ENCODE measurements around the gene RPL22. TPM values are rescaled to one million over a fixed set of nuclear protein-coding genes. Genes with fewer than 3 reads are reported as not detected.

Gene RPL22
- total and polyA plus RNA-seq, 2 of the 8 experiments (the other 6 are each of a cell fraction or from before 2014, with no cell fraction given) = 133 to 521 TPM

DNA sequence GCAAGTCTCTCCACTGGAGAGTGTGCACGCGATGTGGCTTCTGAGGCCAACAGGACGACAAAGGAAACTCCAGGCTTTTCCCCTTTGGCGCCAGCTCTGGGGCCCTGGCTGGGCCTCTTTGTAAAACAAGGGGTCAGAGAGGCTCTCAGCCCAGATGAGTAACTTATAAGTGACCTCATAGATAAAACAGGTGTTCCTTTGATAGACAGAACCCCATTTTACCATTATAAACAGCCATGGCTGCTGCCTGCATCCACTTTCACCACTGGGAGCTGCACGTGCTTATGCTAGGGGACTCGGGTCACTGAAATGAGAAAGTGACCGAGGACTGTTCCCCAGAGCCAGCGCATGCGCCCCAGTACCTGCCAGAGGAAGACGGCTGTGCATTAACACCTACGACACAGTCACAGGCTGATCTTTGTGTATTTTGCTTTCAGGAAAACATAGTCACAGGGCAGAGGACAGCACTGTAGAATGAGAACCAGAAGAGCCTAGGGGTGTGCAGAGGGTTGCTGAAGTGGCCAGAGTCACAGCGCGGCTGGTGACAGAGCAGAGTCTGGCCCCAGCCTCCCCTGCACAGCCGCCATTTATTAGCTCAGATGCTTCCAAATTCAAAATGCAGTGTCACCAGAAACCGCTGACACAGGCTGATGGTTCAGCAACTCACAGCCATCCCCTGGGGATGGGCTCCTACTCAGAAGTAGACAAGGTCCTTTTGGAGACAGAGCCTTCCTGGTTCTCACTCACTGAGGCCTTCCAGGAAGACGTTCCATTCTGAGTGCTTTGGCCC, 19.2 kb upstream of the RPL22 start (continued):
- TF ChIP-seq KDM1A (IDR thresholded peaks at IDR 0.05; ENCODE audit: borderline replicate concordance, low read length) (no peak), SP1 (IDR thresholded peaks at IDR 0.05; ENCODE audit: low read depth, low read length) (no peak), CTBP2 (IDR thresholded peaks at IDR 0.05; ENCODE audit: borderline replicate concordance, insufficient read depth, insufficient read length, low read length) (no peak), TEAD4 (IDR thresholded peaks at IDR 0.05; ENCODE audit: low read depth, low read length) (no peak)
